Testis (tissue), 2 donors: ENCODE measurements around the gene TMEM38B.

Experiments
- POLR2A ChIP-seq: fragments of 450-650 bp; IDR thresholded peaks from one replicate; pipeline ENCODE4 v1.6.1; 2017; ENCODE audit warnings: antibody characterized with exemption, mild to moderate bottlenecking, moderate library complexity
- TF ChIP-seq, protein P1 (sequence below), 3 experiments: fragments of 450-650 bp in 2 of 3; fragments of 200-600 bp in 1 of 3; sonication (generic) in 1 of 3; IDR thresholded peaks; one replicate each; pipeline ENCODE4 v1.5.1; 2016 to 2019; ENCODE audit warnings: antibody characterized with exemption in 3 of 3, mild to moderate bottlenecking in 2 of 3, moderate library complexity in 1 of 3

DNA sequence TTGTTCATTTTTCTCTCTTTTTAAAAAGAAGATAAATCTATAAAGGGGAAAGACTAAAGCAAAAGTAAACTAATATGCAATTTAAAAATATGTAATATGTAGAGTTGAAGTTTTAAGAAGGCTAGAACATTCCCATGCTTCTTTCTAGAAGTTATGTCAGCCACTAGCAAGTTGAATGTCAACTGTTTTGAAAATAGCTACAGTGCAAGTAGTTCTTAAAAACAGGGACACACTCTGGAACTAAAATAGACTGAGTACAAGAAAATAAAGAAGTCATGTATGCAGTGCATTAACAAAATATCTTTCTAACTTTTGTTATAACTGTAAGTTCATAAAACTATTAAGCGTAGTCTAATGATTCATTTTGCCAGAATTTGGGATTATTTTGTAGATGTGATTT, 7.9 kb downstream of the TMEM38B start:
- TF ChIP-seq, protein P1, sequence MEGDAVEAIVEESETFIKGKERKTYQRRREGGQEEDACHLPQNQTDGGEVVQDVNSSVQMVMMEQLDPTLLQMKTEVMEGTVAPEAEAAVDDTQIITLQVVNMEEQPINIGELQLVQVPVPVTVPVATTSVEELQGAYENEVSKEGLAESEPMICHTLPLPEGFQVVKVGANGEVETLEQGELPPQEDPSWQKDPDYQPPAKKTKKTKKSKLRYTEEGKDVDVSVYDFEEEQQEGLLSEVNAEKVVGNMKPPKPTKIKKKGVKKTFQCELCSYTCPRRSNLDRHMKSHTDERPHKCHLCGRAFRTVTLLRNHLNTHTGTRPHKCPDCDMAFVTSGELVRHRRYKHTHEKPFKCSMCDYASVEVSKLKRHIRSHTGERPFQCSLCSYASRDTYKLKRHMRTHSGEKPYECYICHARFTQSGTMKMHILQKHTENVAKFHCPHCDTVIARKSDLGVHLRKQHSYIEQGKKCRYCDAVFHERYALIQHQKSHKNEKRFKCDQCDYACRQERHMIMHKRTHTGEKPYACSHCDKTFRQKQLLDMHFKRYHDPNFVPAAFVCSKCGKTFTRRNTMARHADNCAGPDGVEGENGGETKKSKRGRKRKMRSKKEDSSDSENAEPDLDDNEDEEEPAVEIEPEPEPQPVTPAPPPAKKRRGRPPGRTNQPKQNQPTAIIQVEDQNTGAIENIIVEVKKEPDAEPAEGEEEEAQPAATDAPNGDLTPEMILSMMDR (IDR thresholded peaks at IDR 0.05) = no peak
- TF ChIP-seq POLR2A = no peak
